Bronchial epithelial cell (primary cell): ENCODE results near the gene FRMD4A. TPM values are rescaled to one million over a fixed set of nuclear protein-coding genes. Genes with fewer than 3 reads are reported as not detected.
A peak's percentile ranks its signal among the peaks of the same experiment; 100 is the strongest.

Experiments
- DNase-seq: peaks from one replicate; pipeline ENCODE4 v3.0.0-alpha.2; 2010; ENCODE audit warnings: low read depth
- FAIRE-seq: peaks from 2 replicates; lab custom pipeline; 2011; peaks lifted over from hg19 to GRCh38; lab: Jason Lieb, UNC
- H3K27me3 ChIP-seq: 2 replicates; pipeline ENCODE4 v1.5.1; 2011; ENCODE audit warnings: low read length; ENCODE audit not compliant: control insufficient read depth, insufficient read depth
- H3K36me3 ChIP-seq: 2 replicates; pipeline ENCODE4 v1.5.1; 2011; ENCODE audit warnings: low read length; ENCODE audit not compliant: control insufficient read depth, insufficient read depth
- H3K4me3 ChIP-seq: 2 replicates; pipeline ENCODE4 v1.5.1; 2011; ENCODE audit warnings: mild to moderate bottlenecking, low read depth, low read length, control low read depth
- CTCF ChIP-seq: IDR thresholded peaks from 2 replicates; pipeline ENCODE4 v1.5.1; 2011; ENCODE audit warnings: mild to moderate bottlenecking, moderate library complexity, low read length, control low read depth, inconsistent platforms; ENCODE audit not compliant: insufficient read depth, severe bottlenecking
- total RNA-seq: library from RNA; depleted of rRNA; stranded (reverse); fragments of >200 nt; gene quantifications from 2 replicates; pipeline ENCODE4 v1.2.1, GENCODE V29; 2014

Gene FRMD4A
- total RNA-seq, 1 donor from 2014 or later = 3.2 TPM

DNA sequence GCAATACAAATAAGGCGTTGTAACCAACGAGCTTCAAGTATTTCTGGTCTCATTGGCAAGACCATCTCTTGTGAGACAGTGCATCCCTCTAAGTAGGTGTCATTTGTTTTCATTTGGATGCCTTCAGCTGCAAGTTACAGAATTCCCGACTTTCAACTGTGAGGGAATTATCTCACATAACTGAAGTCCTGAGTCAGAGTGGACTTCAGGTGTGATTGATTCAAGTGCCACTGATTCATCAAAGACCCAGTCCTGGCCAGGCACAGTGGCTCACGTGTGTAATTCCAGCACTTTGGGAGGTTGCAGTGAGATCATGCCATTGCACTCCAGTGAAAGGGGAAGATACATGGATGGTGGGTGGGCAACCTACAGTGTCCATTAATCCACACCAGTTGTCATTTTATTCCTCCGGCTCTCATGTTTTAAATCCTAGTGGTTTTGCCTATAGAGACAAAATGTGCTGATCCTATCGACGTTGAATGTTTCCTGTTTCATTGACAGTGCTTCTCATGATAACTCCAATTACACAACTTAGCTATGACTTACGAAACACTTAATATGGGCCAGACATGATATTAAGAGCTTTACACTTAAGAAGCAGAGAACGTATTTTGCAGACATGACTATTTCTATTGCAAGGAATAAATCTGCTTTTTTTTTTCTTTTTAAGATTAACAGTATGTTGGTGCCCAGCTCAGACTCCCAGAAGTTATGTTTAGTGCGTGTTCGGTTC, 268.0 kb downstream of the FRMD4A start:
- TF ChIP-seq CTCF = no peak
- FAIRE-seq (no peak), DNase-seq (peak; percentile 38)
- no peaks in the 10 kb centered on the region for H3K27me3 ChIP-seq
- H3K36me3 ChIP-seq = no peaks in the 10 kb centered on the region
- no peak overlapping the region for H3K4me3 ChIP-seq

DNA sequence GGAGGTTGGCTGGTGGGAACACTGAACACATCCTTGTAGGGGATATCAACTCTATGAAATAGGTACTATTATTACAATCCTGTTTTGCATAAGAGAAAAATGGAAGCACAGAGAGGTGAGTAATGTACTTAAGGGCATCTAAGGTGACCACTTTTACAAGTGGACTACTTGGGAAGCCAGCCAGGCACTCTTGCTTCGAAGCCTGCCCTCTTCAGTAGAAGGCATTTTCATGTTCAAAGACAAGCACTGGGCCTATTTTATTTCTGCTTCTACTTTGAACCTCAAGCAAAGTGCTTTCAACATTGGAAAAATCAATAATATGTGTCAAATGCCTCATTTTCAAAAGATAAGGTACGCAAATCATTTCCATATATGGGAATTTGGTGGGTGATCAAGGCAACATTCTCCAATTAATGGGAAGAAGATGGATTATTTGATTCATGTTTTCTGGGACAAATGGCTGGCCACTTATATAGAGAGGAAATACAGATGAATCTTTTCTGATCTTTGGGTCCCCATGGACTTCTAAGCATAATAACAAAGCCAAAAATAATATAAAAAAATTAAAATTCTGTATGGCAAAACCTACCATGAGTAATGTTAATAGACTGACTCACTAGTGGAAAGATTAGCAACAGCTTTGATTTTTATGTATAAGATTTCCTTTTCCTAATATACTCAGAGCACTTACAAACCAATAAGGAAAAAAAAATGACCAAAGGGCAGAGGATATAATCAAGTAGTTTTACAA, 270.2 kb downstream of the FRMD4A start:
- DNase-seq = no peak
- H3K4me3 ChIP-seq = no peak overlapping the region
- FAIRE-seq = no peak
- TF ChIP-seq CTCF = no peak
- no peaks in the 10 kb centered on the region for H3K36me3 ChIP-seq
- H3K27me3 ChIP-seq = no peaks in the 10 kb centered on the region

DNA sequence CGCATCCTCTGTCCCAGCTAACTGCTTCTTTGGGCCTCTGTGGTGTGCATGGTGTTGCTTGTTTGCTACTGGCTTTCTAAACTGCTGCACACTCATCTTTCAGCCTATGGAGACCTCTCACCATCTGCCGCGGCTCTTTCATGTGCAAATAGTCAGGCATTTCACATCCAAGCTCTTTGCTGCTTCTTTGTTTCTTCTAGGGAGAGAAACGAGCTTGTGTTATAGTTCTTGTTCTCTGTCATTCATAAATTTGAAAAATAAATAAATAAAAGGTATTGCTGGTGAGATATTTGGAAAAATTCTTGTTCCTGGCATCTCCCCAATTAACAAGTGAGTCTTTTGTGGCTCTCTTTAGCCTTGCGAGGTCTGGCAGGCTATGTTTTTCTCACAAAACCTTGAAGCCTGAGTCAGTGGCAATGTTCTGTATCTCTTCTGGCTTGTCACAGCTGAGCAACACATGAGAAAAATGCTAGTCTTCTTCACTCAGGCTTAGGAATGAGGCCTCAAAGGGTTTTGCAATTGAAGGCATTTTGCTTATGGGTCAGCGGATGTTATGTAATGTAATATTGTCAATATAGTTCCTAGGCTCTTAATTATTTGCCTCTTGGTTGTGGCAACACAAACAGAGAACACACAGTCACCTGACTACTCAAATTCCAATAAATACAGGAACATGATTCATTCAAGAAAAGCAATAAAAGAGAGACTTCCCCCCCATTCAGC, 274.0 kb downstream of the FRMD4A start:
- Histone ChIP-seq H3K27me3 (peaks cover 2% of the 10 kb centered on the region), H3K36me3 (no peaks in the 10 kb centered on the region), H3K4me3 (no peak overlapping the region)
- DNase-seq (peak; percentile 82), FAIRE-seq (no peak)
- TF ChIP-seq CTCF = no peak

DNA sequence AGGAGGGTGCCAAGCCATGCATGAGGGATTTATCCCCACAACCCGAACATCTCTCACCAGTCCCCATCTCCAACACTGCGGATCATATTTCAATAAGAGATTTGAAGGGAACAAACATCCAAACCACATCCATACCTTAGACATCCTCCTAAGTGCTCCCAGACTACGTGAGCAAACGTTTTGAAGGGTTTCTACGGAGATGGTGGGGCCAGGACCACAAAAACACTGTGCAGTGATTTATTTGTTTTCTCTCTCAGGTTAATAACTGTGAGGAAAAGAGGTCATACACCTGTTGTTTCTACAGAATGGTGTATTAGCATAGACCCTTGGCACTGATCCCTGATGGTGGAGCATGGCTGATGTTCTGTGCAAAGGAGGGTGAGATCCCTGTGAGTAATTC, 277.8 kb downstream of the FRMD4A start:
- no peak for TF ChIP-seq CTCF
- no peak for FAIRE-seq
- Histone ChIP-seq H3K36me3 (no peaks in the 10 kb centered on the region), H3K27me3 (peaks cover 2% of the 10 kb centered on the region), H3K4me3 (no peak overlapping the region)
- DNase-seq = no peak

DNA sequence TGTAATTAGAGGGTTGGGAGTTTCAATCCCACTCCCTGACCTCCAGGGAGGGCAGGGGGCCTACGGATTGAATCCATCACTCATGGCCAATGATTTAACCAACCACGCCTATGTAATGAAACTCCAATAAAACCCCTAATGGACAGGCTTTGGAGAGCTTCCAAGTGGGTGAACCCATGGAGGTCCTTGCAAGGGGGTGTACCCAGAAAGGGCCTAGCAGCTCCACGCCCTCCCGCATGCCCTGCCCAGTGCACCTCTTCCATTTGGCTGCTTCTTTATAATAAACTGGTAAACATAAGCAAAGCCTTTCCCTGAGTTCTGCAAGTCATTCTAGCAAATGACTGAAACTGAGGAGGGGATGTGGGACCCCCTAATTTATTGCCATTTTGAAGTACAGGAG, 280.1 kb downstream of the FRMD4A start:
- TF ChIP-seq CTCF = no peak
- DNase-seq (no peak), FAIRE-seq (no peak)
- no peak overlapping the region for H3K4me3 ChIP-seq
- H3K27me3 ChIP-seq = peaks cover 2% of the 10 kb centered on the region
- no peaks in the 10 kb centered on the region for H3K36me3 ChIP-seq
